Spleen (tissue), 7 donors: ENCODE results near the gene KRT13.

ENCODE experiments used
- POLR2A ChIP-seq, 3 donors: fragments of 450-650 bp; IDR thresholded peaks; one replicate each; pipeline ENCODE4 v1.5.1; 2017; ENCODE audit warnings: antibody characterized with exemption in 3 of 3, mild to moderate bottlenecking in 1 of 3
- POLR2AphosphoS5 ChIP-seq, 3 donors: sonication (generic); formaldehyde crosslinking; IDR thresholded peaks; one replicate each; pipeline ENCODE4 v1.5.1; 2017; ENCODE audit warnings: antibody characterized with exemption in 3 of 3
- TF ChIP-seq, protein P1 (sequence below), 11 experiments: fragments of 200-600 bp in 7 of 11; fragments of 450-650 bp in 4 of 11; sonication (generic) in 4 of 11; IDR thresholded peaks in 8 of 11; conservative IDR thresholded peaks in 3 of 11; 1 replicate in 7 of 11; 2 replicates in 4 of 11; pipeline versions ENCODE4 v1.4.0 to v1.8.0; 2016 to 2021; ENCODE audit warnings: antibody characterized with exemption in 11 of 11, inconsistent platforms in 4 of 11, mild to moderate bottlenecking in 1 of 11
- donor health status: DM: no; HTN: no; CAD: no; lungs with moderate emphysema.
- donor health status: DM: no; HTN: no; CAD: no.
- donor health status: DM: no; HTN: no; CAD: no.

DNA sequence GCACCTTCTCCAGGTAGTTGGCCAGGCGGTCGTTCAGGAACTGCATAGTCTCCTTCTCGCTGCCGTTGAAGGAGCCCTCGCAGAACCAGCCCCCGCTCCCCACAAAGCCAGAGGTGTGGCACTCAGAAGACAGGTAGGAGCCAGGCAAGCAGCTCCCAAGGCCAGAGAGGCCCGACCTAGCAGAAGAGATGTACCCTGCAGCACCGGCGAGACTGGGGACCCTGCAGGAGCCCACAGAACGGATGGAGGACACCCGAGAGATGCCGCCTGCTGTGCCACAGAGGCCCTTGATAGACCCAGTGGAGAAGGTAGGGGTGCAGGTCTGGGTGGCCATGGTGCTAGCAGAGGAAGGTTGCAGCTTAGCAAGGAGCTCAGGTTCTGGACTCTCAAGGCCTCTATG, 15.9 kb downstream of the KRT13 start, which contains the start of gene KRT36:
- no peak for TF ChIP-seq POLR2AphosphoS5 (IDR thresholded peaks at IDR 0.05)
- TF ChIP-seq, protein P1, sequence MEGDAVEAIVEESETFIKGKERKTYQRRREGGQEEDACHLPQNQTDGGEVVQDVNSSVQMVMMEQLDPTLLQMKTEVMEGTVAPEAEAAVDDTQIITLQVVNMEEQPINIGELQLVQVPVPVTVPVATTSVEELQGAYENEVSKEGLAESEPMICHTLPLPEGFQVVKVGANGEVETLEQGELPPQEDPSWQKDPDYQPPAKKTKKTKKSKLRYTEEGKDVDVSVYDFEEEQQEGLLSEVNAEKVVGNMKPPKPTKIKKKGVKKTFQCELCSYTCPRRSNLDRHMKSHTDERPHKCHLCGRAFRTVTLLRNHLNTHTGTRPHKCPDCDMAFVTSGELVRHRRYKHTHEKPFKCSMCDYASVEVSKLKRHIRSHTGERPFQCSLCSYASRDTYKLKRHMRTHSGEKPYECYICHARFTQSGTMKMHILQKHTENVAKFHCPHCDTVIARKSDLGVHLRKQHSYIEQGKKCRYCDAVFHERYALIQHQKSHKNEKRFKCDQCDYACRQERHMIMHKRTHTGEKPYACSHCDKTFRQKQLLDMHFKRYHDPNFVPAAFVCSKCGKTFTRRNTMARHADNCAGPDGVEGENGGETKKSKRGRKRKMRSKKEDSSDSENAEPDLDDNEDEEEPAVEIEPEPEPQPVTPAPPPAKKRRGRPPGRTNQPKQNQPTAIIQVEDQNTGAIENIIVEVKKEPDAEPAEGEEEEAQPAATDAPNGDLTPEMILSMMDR (IDR thresholded peaks at IDR 0.05 in 8 of 11, conservative IDR thresholded peaks at IDR 0.05 in 3 of 11), result no peak
- TF ChIP-seq POLR2A (IDR thresholded peaks at IDR 0.05), result no peak
